HEK293 (cell line): Measurements from ENCODE around the gene DSE.

Experiments used
- CTCF ChIP-seq: fragments of 450-650 bp; formaldehyde crosslinking; IDR thresholded peaks from 2 replicates; pipeline ENCODE4 v1.5.1; 2016; ENCODE audit warnings: missing biosample characterization, missing genetic modification characterization
- REST ChIP-seq: fragments of 450-650 bp; formaldehyde crosslinking; IDR thresholded peaks from 2 replicates; pipeline ENCODE4 v1.5.1; 2016; ENCODE audit warnings: missing biosample characterization, missing genetic modification characterization
- YY1 ChIP-seq: fragments of 450-650 bp; formaldehyde crosslinking; IDR thresholded peaks from 2 replicates; pipeline ENCODE4 v1.5.1; 2018; ENCODE audit warnings: missing biosample characterization, missing genetic modification characterization
- ZBTB1 ChIP-seq: fragments of 450-650 bp; formaldehyde crosslinking; IDR thresholded peaks from 2 replicates; pipeline ENCODE4 v1.5.1; 2016; ENCODE audit warnings: missing biosample characterization, missing genetic modification characterization
- ZNF140 ChIP-seq: fragments of 450-650 bp; formaldehyde crosslinking; IDR thresholded peaks from 2 replicates; pipeline ENCODE4 v1.5.1; 2016; ENCODE audit warnings: missing biosample characterization, missing genetic modification characterization
- ZNF223 ChIP-seq: fragments of 450-650 bp; formaldehyde crosslinking; IDR thresholded peaks from 2 replicates; pipeline ENCODE4 v1.5.1; 2016; ENCODE audit warnings: missing biosample characterization, missing genetic modification characterization
- ZNF37A ChIP-seq: fragments of 450-650 bp; IDR thresholded peaks from 2 replicates; pipeline ENCODE4 v1.5.1; 2018; ENCODE audit warnings: missing biosample characterization, missing genetic modification characterization
- ZNF513 ChIP-seq: fragments of 450-650 bp; IDR thresholded peaks from 2 replicates; pipeline ENCODE4 v1.5.1; 2018; ENCODE audit warnings: missing biosample characterization, missing genetic modification characterization

- TF ChIP-seq ZNF37A (tag by site-specific recombination) (no peak), ZNF140 (tag by site-specific recombination) (no peak), ZBTB1 (tag by site-specific recombination) (no peak), CTCF (tag by site-specific recombination) (no peak), ZNF513 (tag by site-specific recombination) (no peak), REST (tag by site-specific recombination) (no peak), ZNF223 (tag by site-specific recombination) (no peak), YY1 (tag by site-specific recombination) (no peak)
Measured at GRCh38 chr6:116471531-116471930, 100.8 kb downstream of the DSE start.
